HepG2 (cell line): Measurements from ENCODE around the gene ZBTB7B. TPM values are rescaled to one million over a fixed set of nuclear protein-coding genes. Genes with fewer than 3 reads are reported as not detected.

Experiments used
- ATF1 ChIP-seq: IDR thresholded peaks from 2 replicates; pipeline ENCODE4 v1.6.1; 2016; ENCODE audit warnings: mild to moderate bottlenecking, control low read depth
- BHLHE40 ChIP-seq: IDR thresholded peaks from 2 replicates; pipeline ENCODE4 v1.6.1; 2011; ENCODE audit warnings: low read length, improper control_type of control experiment
- DPF2 ChIP-seq: sonication (generic); formaldehyde crosslinking; IDR thresholded peaks from 2 replicates; pipeline ENCODE4 v1.4.0; 2020; ENCODE audit warnings: mild to moderate bottlenecking, low read depth, missing genetic modification reagents, borderline replicate concordance
- GMEB2 ChIP-seq: IDR thresholded peaks from 2 replicates; pipeline ENCODE4 v1.6.1; 2016; ENCODE audit warnings: missing biosample characterization, missing genetic modification reagents, low read depth
- GPBP1L1 ChIP-seq: sonication (generic); formaldehyde crosslinking; IDR thresholded peaks from 2 replicates; pipeline ENCODE4 v1.5.0; 2020; ENCODE audit warnings: mild to moderate bottlenecking, missing genetic modification reagents
- KLF13 ChIP-seq: sonication (generic); formaldehyde crosslinking; IDR thresholded peaks from 2 replicates; pipeline ENCODE4 v1.4.0; 2020; ENCODE audit warnings: mild to moderate bottlenecking, missing genetic modification reagents
- MEF2D ChIP-seq: sonication (generic); formaldehyde crosslinking; IDR thresholded peaks from 2 replicates; pipeline ENCODE4 v1.5.1; 2020; ENCODE audit warnings: mild to moderate bottlenecking, missing genetic modification reagents
- MLX ChIP-seq: IDR thresholded peaks from 2 replicates; pipeline ENCODE4 v1.6.1; 2016
- PLSCR1 ChIP-seq: sonication (generic); formaldehyde crosslinking; IDR thresholded peaks from 2 replicates; pipeline ENCODE4 v1.5.0; 2020; ENCODE audit warnings: missing genetic modification reagents, mild to moderate bottlenecking, borderline replicate concordance
- RFXAP ChIP-seq: sonication (generic); formaldehyde crosslinking; IDR thresholded peaks from 2 replicates; pipeline ENCODE4 v1.4.0; 2020; ENCODE audit warnings: missing genetic modification reagents, borderline replicate concordance
- SETDB1 ChIP-seq: sonication (generic); formaldehyde crosslinking; IDR thresholded peaks from 2 replicates; pipeline ENCODE4 v1.5.1; 2020; ENCODE audit warnings: missing genetic modification reagents, mild to moderate bottlenecking, borderline replicate concordance
- SOX6 ChIP-seq, 2 experiments: fragments of 450-650 bp in 1 of 2; sonication (generic) in 1 of 2; formaldehyde crosslinking in 1 of 2; IDR thresholded peaks; 2 replicates each; pipeline versions ENCODE4 v1.4.0 to v1.6.1; 2017 to 2020; ENCODE audit warnings: antibody characterized with exemption in 1 of 2, mild to moderate bottlenecking in 1 of 2, missing genetic modification reagents in 1 of 2
- ZGPAT ChIP-seq: IDR thresholded peaks from 2 replicates; pipeline ENCODE4 v1.6.1; 2016; ENCODE audit warnings: mild to moderate bottlenecking
- ZMAT5 ChIP-seq: sonication (generic); formaldehyde crosslinking; IDR thresholded peaks from 2 replicates; pipeline ENCODE4 v1.5.0; 2020; ENCODE audit warnings: mild to moderate bottlenecking, low read depth, missing genetic modification reagents, borderline replicate concordance
- ZNF138 ChIP-seq: sonication (generic); formaldehyde crosslinking; IDR thresholded peaks from 2 replicates; pipeline ENCODE4 v1.5.0; 2020; ENCODE audit warnings: mild to moderate bottlenecking, low read depth, missing genetic modification reagents
- ZNF263 ChIP-seq: sonication (generic); formaldehyde crosslinking; IDR thresholded peaks from 2 replicates; pipeline ENCODE4 v1.4.0; 2020; ENCODE audit warnings: missing genetic modification reagents
- ZNF281 ChIP-seq: sonication (generic); formaldehyde crosslinking; IDR thresholded peaks from 2 replicates; pipeline ENCODE4 v1.4.0; 2020; ENCODE audit warnings: missing genetic modification reagents, borderline replicate concordance
- ZNF431 ChIP-seq: sonication (generic); formaldehyde crosslinking; IDR thresholded peaks from 2 replicates; pipeline ENCODE4 v1.9.0; 2022; ENCODE audit warnings: missing genetic modification reagents, low read depth, mild to moderate bottlenecking, borderline replicate concordance
- ZNF713 ChIP-seq: sonication (generic); formaldehyde crosslinking; IDR thresholded peaks from 2 replicates; pipeline ENCODE4 v1.4.0; 2020; ENCODE audit warnings: mild to moderate bottlenecking, missing genetic modification reagents
- polyA plus RNA-seq, 8 experiments: library from polyadenylated mRNA; depleted of rRNA in 3 of 8; stranded (reverse) in 7 of 8; unstranded in 1 of 8; fragments of >200 nt; fragmentation: Illumina TruSeq in 4 of 8; extraction: Trizol in 4 of 8; gene quantifications; 2 replicates each; pipeline versions ENCODE4 v1.2.1 to v1.2.3, GENCODE V29; 2011 to 2016; ENCODE audit warnings: low read depth in 4 of 8, missing spikeins in 1 of 8, mixed read lengths in 1 of 8; ENCODE audit not compliant: insufficient read depth in 1 of 8
- total RNA-seq, 5 experiments: library from RNA; depleted of rRNA; stranded (reverse); fragments of >200 nt; fragmentation: Illumina TruSeq; extraction: Trizol; gene quantifications; 2 replicates each; pipeline ENCODE4 v1.2.3, GENCODE V29; 2016; ENCODE audit warnings: low read depth in 1 of 5

ZBTB7B gene
- total and polyA plus RNA-seq, 2 of the 13 experiments (the other 11 are each of a cell fraction or from before 2014, with no cell fraction given): 15.5 to 17.5 TPM

- TF ChIP-seq DPF2 (CRISPR knock-in tag): no peak
- no peak for TF ChIP-seq SOX6 (IDR thresholded peaks at IDR 0.05)
- TF ChIP-seq SOX6 (CRISPR knock-in tag; IDR thresholded peaks at IDR 0.05): no peak; the same call in 1 of the 2 replicates
- TF ChIP-seq ZNF431 (CRISPR knock-in tag): 0 out of 2 replicates have a peak, but pooled peaks have one; percentile 25
- no peak for TF ChIP-seq ZNF713 (CRISPR knock-in tag)
- TF ChIP-seq PLSCR1 (CRISPR knock-in tag): no peak
- no peak for TF ChIP-seq GPBP1L1 (CRISPR knock-in tag)
- TF ChIP-seq ZMAT5 (CRISPR knock-in tag): no peak
- TF ChIP-seq ZNF138 (CRISPR knock-in tag): no peak
- no peak for TF ChIP-seq KLF13
- peak; percentile 40; the same call in 1 of the 2 replicates for TF ChIP-seq ZNF263
- no peak; the same call in 1 of the 2 replicates for TF ChIP-seq ZNF281 (CRISPR knock-in tag)
- TF ChIP-seq RFXAP (CRISPR knock-in tag): no peak
- peak; percentile 80 for TF ChIP-seq ZGPAT (CRISPR knock-in tag)
- peak; percentile 55; the same call in 1 of the 2 replicates for TF ChIP-seq GMEB2 (CRISPR knock-in tag)
- 0 out of 2 replicates have a peak, but pooled peaks have one; percentile 19 for TF ChIP-seq MLX (CRISPR knock-in tag)
- peak; percentile 87 for TF ChIP-seq ATF1 (CRISPR knock-in tag)
- TF ChIP-seq MEF2D (CRISPR knock-in tag): peak; percentile 83; the same call in 1 of the 2 replicates
- peak; percentile 38; the same call in 1 of the 2 replicates for TF ChIP-seq BHLHE40
- TF ChIP-seq SETDB1 (CRISPR knock-in tag): no peak
Measured at GRCh38 chr1:154974102-154974807, 28.3 kb upstream of the ZBTB7B start, which contains the start of gene CKS1B (continued).
